ENCODE measurements around the gene DPEP2.

The DPEP2 gene

DNA sequence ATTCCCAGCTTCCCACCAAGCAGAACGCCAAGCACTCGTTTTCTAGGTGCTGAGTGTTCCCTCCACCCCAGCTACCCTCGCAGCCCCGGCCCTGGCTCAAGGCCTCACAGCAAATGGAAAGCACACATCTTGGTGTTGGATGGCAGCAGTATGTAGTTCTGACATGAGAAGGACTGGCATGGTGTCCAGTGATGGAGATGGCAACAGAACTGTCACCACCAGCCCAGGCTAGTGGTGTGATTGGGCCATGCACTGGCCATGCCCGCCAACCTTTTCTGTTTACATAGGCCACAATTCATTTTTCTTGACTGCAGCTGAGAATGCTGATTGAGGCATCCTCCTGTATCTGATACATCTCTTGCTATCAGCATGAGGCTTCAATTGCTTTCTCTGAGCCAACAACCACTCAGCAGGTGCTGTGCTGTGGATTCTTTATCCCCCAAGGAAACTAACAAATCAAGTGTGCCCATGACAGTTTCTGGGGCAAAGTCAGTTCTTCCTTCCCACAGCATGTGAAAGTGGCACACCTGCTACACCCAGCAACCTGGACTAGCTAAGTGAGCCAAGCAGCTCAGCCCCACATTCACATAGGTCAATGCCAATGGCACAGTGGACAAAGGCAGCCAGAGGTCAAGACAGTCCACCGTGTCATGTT lies 34.7 kb downstream of the DPEP2 start:
- Histone ChIP-seq H3K27me3 (ENCODE audit: insufficient read depth, low read length, poor library complexity) (no peaks in the 10 kb centered on the region), H3K4me2 (ENCODE audit: insufficient read depth, low read length) (no peak overlapping the region), H3K36me3 (ENCODE audit: insufficient read depth, low read length) (peaks cover 37% of the 10 kb centered on the region), H3K79me2 (ENCODE audit: insufficient read depth, low read length) (peaks cover 13% of the 10 kb centered on the region; the same call in 1 of the 2 replicates), H3K9ac (ENCODE audit: low read depth, low read length) (no peak overlapping the region), H2AFZ (ENCODE audit: low read depth, low read length) (no peak overlapping the region), H3K27ac (ENCODE audit: low read length) (no peak overlapping the region), H3K4me3 (ENCODE audit: low read depth in 1 of 2, low read length in 2 of 2) (no peak overlapping the region), H3K4me1 (ENCODE audit: insufficient read depth, low read length) (peaks cover 26% of the 10 kb centered on the region), H3K9me3 (ENCODE audit: insufficient read depth, low read length, severe bottlenecking) (no peaks in the 10 kb centered on the region), H4K20me1 (ENCODE audit: insufficient read depth, low read length) (peaks cover 19% of the 10 kb centered on the region)
- no peak for DNase-seq
- TF ChIP-seq, protein P1, sequence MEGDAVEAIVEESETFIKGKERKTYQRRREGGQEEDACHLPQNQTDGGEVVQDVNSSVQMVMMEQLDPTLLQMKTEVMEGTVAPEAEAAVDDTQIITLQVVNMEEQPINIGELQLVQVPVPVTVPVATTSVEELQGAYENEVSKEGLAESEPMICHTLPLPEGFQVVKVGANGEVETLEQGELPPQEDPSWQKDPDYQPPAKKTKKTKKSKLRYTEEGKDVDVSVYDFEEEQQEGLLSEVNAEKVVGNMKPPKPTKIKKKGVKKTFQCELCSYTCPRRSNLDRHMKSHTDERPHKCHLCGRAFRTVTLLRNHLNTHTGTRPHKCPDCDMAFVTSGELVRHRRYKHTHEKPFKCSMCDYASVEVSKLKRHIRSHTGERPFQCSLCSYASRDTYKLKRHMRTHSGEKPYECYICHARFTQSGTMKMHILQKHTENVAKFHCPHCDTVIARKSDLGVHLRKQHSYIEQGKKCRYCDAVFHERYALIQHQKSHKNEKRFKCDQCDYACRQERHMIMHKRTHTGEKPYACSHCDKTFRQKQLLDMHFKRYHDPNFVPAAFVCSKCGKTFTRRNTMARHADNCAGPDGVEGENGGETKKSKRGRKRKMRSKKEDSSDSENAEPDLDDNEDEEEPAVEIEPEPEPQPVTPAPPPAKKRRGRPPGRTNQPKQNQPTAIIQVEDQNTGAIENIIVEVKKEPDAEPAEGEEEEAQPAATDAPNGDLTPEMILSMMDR (IDR thresholded peaks at IDR 0.05; ENCODE audit: borderline replicate concordance, extremely low read depth, low read length, poor library complexity, severe bottlenecking), result no peak
- no peak for TF ChIP-seq EZH2 (IDR thresholded peaks at IDR 0.05; ENCODE audit: borderline replicate concordance, low read depth, low read length, severe bottlenecking)
- no peak for ATAC-seq (ENCODE audit: insufficient read depth, low read depth)

DNA sequence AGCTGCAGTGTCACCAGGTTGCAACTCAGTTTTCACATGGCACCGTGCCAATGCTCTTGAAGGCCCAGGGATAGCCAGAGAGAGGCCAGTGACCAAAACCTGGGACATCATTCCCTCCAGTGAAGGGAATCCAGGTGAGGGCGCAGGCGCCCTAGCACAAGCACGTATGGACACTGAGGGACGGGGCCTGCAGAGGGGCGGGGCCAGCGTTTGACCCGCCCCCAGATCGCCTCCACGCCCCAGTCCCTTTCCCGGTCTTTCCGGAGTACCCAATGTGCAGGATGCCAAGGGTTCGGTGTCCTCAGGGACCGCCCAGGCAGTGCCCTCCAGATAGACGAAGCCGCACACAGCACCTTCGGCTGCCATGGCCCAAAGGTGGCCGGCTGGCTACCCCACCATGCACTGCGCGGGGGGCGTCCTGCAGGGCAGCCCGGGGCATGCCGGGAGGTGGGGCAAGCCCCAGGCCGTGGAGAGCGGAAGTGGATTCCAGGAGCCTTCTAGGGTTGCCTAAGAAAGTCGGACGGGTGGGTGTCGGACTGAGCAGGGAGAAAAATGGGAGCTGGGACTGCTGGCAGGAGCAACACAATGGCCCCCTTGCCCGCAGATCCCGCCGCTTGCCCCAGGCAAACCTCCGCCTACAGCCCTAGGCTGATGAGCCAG lies 35.5 kb downstream of the DPEP2 start:
- H3K36me3 ChIP-seq (ENCODE audit: insufficient read depth, low read length), result peaks cover 39% of the 10 kb centered on the region
- no peak overlapping the region for H2AFZ ChIP-seq (ENCODE audit: low read depth, low read length)
- H3K4me3 ChIP-seq (ENCODE audit: low read depth in 1 of 2, low read length in 2 of 2), result no peak overlapping the region
- DNase-seq (no peak), ATAC-seq (ENCODE audit: insufficient read depth, low read depth) (no peak)
- H3K79me2 ChIP-seq (ENCODE audit: insufficient read depth, low read length), result peaks cover 13% of the 10 kb centered on the region; the same call in 1 of the 2 replicates
- no peak overlapping the region for H3K4me2 ChIP-seq (ENCODE audit: insufficient read depth, low read length)
- no peaks in the 10 kb centered on the region for H3K27me3 ChIP-seq (ENCODE audit: insufficient read depth, low read length, poor library complexity)
- H3K9ac ChIP-seq (ENCODE audit: low read depth, low read length), result no peak overlapping the region
- no peak overlapping the region for H3K27ac ChIP-seq (ENCODE audit: low read length)
- TF ChIP-seq, protein P1 (IDR thresholded peaks at IDR 0.05; ENCODE audit: borderline replicate concordance, extremely low read depth, low read length, poor library complexity, severe bottlenecking), result no peak
- no peak for TF ChIP-seq EZH2 (IDR thresholded peaks at IDR 0.05; ENCODE audit: borderline replicate concordance, low read depth, low read length, severe bottlenecking)
- peaks cover 21% of the 10 kb centered on the region for H3K4me1 ChIP-seq (ENCODE audit: insufficient read depth, low read length)
- H3K9me3 ChIP-seq (ENCODE audit: insufficient read depth, low read length, severe bottlenecking), result no peaks in the 10 kb centered on the region
- peaks cover 19% of the 10 kb centered on the region for H4K20me1 ChIP-seq (ENCODE audit: insufficient read depth, low read length)

DNA sequence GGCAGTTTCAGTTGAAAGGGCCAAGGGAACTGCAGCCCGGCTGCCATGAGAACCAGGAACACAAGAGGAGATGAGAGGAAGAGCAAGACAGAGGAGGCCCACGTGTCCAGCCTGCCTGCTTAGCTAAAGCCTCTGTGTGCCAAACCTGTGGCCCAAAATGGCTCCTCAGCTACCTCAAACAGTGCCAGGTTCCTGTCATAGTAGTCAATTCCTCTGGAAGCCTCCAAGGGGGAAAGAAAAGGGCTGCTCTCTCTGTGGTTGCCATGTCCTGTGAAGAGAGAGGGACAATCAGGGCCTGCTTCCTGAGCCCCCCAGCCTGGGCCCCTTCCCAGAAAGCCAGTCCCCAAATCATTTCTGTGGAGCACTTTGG lies 36.0 kb downstream of the DPEP2 start:
- peaks cover 19% of the 10 kb centered on the region for H3K4me1 ChIP-seq (ENCODE audit: insufficient read depth, low read length)
- peaks cover 44% of the 10 kb centered on the region for H3K36me3 ChIP-seq (ENCODE audit: insufficient read depth, low read length)
- no peak overlapping the region for H3K9ac ChIP-seq (ENCODE audit: low read depth, low read length)
- DNase-seq (no peak), ATAC-seq (ENCODE audit: insufficient read depth, low read depth) (no peak)
- no peaks in the 10 kb centered on the region for H3K27me3 ChIP-seq (ENCODE audit: insufficient read depth, low read length, poor library complexity)
- H3K4me2 ChIP-seq (ENCODE audit: insufficient read depth, low read length), result no peak overlapping the region
- H4K20me1 ChIP-seq (ENCODE audit: insufficient read depth, low read length), result peaks cover 19% of the 10 kb centered on the region
- TF ChIP-seq, protein P1 (IDR thresholded peaks at IDR 0.05; ENCODE audit: borderline replicate concordance, extremely low read depth, low read length, poor library complexity, severe bottlenecking), result no peak
- no peak for TF ChIP-seq EZH2 (IDR thresholded peaks at IDR 0.05; ENCODE audit: borderline replicate concordance, low read depth, low read length, severe bottlenecking)
- peaks cover 13% of the 10 kb centered on the region; the same call in 1 of the 2 replicates for H3K79me2 ChIP-seq (ENCODE audit: insufficient read depth, low read length)
- no peak overlapping the region for H3K4me3 ChIP-seq (ENCODE audit: low read depth in 1 of 2, low read length in 2 of 2)
- H3K9me3 ChIP-seq (ENCODE audit: insufficient read depth, low read length, severe bottlenecking), result no peaks in the 10 kb centered on the region
- no peak overlapping the region for H3K27ac ChIP-seq (ENCODE audit: low read length)
- H2AFZ ChIP-seq (ENCODE audit: low read depth, low read length), result no peak overlapping the region

Data from DND-41 (cell line).